Measurements from ENCODE around the gene KRT6C.

- TF ChIP-seq CTCF (IDR thresholded peaks at IDR 0.05 in 8 of 11, conservative IDR thresholded peaks at IDR 0.05 in 3 of 11) (no peak), POLR2A (IDR thresholded peaks at IDR 0.05) (no peak)
Measured at GRCh38 chr12:52439845-52440244, 33.8 kb downstream of the KRT6C start.
